AG09319 (cell line): ENCODE measurements around the gene ZSCAN1.

Experiments used
- DNase-seq: peaks from one replicate; pipeline ENCODE4 v3.0.0-alpha.2; 2010; ENCODE audit warnings: low read depth; ENCODE audit errors: extremely low read depth
- CTCF ChIP-seq: IDR thresholded peaks from 2 replicates; pipeline ENCODE4 v1.5.1; 2011; ENCODE audit warnings: low read depth, mild to moderate bottlenecking, inconsistent platforms, low read length, moderate library complexity

ZSCAN1 gene

GRCh38 chr19:58060231-58060630 lies 26.4 kb downstream of the ZSCAN1 start:
- no peak for TF ChIP-seq CTCF
- DNase-seq, result no peak

GRCh38 chr19:58063712-58064111 lies 29.9 kb downstream of the ZSCAN1 start:
- TF ChIP-seq CTCF, result no peak
- no peak for DNase-seq

GRCh38 chr19:58067240-58067912 lies 33.6 kb downstream of the ZSCAN1 start:
- no peak for DNase-seq
- no peak for TF ChIP-seq CTCF

GRCh38 chr19:58079792-58080191 lies 46.0 kb downstream of the ZSCAN1 start:
- TF ChIP-seq CTCF, result no peak
- DNase-seq, result no peak

GRCh38 chr19:58083021-58083420 lies 49.2 kb downstream of the ZSCAN1 start:
- TF ChIP-seq CTCF, result no peak
- no peak for DNase-seq

GRCh38 chr19:58084596-58085347 lies 50.9 kb downstream of the ZSCAN1 start:
- no peak for DNase-seq
- TF ChIP-seq CTCF, result no peak

GRCh38 chr19:58085348-58085875 lies 51.6 kb downstream of the ZSCAN1 start:
- no peak for TF ChIP-seq CTCF
- DNase-seq, result no peak
